ENCODE data around the gene ATP8B1.
A peak's percentile ranks its signal among the peaks of the same experiment; 100 is the strongest.

ATP8B1 gene

DNA sequence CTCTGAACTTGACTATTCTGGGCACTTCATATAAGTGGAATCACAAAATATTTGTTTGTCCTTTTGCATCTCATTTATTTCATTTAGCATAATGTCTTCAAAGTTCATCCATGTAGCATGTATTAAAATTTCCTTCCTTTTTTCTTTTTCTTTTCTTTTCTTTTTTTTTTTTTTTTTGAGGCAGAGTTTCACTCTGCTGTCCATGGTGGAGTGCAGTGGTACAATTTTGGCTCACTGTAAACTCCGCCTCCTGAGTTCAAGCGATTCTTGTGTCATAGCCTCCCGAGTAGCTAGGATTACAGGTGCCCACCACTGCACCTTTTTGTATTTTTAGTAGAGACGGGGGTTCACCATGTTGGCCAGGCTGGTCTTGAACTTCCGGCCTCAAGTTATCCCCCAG lies 11.9 kb downstream of the ATP8B1 start:
- no peak for DNase-seq

DNA sequence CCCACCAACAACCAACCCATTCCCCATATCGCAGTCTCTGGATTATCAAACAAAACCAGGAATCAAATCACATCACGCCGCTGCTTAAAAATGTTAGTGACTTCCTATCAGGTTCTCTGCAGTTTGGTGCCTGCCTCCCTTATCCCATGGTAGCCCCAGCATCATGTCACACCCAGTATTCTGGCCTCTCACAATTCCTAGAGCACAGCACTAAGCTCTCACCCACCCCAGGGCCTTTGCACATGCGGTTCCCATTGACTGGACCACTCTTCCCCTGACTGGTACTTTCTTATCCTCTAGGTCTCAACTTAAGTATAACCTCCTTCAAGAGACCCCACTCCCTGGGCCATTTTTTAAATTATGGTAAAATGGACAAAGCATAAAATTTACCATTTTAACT lies 12.8 kb downstream of the ATP8B1 start:
- DNase-seq = no peak

DNA sequence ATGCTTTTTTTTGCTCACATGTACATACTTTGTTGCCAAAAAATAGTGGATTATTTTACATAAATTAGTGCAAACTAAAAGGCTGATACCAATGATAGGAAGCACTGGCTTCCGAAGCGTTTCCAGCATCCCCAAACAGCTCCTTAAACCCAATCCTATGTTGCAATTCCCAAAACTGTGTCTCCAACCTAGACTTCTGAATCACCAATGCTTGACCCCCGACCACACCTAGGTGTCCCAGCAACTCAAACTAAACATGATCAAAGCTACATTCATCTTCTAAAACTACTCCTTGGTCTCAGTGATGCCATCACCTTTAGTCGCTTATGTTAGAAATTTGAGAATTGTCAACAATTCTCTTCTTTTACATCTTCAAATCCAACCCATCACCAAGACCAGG lies 13.4 kb downstream of the ATP8B1 start:
- no peak for DNase-seq

DNA sequence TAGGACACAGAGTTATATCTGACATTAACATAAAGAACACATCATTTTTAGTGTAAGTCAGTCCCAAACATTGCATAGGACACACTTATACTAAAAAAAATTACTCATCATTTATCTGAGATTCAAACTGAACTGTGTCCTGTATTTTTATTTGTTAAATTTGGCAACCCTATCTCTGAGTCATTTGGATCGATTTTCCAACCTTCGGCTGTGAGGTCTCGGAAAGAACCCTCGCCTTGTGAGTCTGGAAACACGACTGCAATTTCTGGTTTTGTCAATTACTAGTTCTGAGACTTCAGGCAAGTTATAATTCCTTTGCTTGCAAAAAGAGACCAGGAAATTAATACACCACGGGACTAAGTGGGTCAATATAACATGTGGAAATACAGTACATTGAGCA lies 14.0 kb downstream of the ATP8B1 start:
- no peak for DNase-seq

DNA sequence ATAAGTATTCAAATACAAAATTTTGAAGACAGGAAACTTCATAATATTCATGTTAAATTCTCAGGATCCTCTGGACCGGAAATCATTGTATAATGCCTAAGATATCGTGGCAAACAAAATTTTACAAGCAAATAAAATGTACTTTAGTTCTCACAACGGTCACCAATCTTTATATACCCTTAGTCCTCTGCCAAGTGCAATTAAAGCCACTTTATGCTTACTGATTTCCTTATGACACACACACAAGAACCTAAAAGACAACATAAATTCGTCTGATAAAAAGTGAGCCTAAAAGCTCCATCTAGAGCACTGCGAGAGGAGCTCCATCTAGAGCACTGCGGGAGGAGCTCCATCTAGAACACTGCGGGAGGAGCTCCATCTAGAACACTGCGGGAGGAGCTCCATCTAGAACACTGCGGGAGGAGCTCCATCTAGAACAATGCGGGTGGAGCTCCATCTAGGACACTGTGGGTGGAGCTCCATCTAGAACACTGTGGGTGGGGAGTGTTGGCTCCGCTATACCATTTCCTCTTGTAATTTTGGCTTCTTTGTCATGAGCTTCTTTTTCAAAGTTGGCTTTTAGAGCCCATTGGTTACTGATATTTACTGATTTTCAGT lies 15.9 kb downstream of the ATP8B1 start:
- DNase-seq = no peak

DNA sequence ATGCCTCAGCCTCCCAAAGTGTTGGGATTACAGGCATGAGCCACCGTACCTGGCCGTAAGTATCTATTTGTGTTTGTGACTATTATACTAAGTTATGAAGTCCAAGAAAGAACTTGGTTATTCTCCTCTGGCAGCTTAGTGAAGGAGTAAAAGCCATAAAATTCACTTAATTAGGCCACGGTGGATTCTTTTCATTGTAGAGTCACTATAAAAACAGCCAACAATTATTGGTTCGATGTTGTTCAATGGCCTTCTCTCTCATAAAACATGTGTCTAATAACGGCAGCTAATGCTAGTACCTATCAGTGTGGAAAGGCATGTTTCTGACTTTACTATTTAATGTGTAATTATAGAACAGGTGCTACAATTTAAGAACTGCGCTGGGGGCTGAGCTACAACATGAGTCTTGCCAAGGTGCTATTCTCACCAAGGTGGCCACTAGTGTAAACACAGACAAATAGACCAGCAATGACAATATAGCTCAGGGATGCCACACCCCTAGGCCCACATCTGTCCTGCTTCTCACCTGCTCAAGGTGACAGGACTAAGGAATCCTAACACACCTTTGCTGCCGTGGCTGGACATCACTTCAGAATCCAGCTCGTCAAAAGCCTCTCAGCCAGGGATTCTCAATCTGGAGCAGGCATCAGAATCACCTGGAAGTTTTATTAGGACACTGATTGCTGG lies 17.2 kb downstream of the ATP8B1 start:
- DNase-seq = no peak

DNA sequence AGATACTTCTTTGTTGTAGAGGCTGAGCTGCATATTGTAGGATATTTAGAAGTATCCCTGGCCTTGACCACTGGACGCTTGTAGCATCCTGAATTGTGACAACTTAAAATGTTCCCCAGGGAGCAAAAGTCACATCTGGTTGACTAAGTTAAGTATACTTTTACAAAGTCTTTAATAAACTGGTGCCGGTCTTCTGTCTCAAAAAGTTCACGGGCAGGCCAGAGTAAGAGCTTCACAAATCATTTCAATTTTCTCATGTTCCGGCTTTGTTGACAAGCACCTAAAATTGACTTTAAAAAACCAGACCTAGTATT lies 18.4 kb downstream of the ATP8B1 start:
- no peak for DNase-seq

DNA sequence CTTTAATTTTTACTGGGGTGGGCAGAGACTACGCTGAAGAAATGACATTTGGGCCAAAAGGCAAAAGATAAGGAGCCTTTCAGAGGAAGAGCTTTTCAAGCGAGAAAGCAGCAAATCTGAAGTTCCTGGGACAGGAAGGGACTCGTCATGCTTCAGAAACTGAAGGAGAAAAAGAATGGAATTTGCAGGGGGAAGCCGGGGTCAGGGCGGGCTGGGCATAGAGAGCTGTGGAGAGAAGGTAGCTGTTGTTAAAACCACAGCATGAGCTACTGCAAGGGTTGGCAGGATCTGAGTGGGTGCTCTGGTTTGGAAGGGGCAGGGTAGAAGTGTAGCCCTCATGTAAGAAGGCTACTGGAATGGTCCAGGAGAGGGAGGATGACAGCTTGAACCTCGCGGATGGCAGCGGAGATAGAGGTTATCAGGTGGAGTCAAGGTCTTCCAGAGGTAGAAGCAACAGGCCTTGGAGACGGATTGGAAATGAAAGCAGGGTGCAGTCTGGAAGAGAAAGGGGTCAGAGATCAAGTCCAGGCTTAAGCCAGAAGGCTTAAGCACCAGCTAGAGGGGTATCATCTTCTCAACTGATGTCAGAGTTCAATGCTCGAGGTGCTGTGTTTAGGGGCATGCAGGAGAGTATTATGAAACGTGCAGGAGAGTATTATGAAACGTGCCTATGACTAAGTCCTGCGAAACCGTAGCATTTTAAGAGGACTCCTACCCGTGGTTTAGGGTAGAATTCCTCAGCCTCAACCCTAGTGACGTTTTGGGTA lies 18.9 kb downstream of the ATP8B1 start:
- DNase-seq = peak in 1 of 2 experiments; percentile 1

DNA sequence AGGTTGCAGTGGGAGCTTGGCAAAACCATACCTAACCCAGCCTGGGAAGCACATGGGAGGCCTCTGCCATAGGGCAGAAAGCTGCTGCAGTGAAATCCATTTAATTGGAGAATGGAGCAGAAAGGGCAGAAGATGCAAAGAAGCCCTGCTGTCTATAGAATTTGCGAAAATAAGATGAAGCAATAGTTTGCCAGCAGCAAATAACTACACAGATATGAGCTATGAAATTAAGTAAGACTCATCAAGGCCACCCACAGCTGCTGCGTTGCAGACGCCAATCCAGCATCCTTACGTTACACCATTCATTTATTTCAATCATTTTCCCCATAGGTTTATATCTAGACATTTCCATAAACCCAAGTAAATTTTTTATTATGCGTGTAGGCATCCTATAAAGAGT lies 21.1 kb downstream of the ATP8B1 start:
- DNase-seq = no peak

DNA sequence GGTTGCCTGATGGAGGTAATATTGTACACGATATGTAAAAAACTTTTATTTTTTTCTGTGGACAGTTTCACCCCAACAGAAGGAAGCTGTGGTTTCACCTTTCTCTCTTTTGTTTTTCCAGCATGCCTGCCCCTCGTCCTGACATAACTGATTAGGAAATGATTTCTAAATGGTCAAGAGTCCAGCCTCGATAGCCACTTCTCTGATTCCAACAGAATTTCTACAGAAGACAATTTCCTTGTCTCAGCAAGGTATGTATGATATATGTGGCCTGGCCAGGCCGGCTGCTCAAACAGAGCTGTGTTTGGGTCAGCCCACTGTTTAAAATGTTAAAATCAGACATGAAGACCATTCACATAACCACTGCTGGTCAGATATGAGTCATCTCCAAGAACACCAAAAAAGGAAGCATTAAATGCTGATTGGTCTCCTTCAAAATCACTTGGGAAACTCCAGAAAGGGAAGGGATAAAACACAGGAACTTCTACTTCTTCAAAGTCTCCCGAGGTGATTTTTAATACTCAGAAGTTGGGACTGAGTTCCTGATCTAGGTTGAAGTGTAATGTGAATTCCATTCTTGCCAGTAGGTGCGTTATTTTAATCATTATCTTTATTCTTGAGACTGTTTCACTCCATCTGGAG lies 22.3 kb downstream of the ATP8B1 start:
- peak; percentile 24 to 40 for DNase-seq

DNA sequence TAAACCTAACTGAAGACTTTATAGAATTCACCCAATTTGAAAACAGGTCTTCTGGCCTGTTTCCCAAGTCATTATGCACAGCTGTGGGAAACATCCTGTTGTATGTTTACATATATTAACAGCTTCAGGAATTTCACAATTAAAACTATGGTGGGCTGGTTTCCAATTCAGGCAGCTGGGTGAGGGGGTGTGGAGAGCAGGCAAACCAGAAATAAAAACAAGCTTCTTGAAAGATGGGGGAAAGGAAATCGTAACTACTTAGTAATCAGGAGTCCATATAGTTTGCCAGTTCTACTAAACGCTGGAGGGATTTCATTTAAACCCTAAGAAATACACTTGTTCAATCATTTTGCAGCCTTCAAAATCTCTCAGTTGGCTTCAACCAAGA lies 22.8 kb downstream of the ATP8B1 start:
- DNase-seq = no peak

DNA sequence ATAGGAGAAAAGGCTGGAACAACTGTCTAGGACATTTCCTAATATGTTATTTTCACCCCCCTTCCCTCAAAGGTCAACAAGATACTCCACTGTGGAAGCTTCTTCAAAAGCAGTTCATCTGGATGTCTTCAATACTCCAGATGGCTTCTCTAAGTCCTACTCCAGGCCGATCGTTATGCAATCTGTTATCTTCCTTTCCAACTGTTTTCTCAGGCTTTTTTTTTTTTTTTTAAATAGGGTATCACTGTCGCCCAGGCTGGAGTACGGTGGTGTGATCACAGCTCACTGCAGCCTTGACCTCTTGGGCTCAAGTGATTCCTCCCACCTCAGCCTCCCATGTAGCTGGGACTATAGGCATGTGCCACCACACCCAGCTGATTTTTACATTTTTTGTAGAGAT lies 26.3 kb downstream of the ATP8B1 start:
- no peak for DNase-seq

DNA sequence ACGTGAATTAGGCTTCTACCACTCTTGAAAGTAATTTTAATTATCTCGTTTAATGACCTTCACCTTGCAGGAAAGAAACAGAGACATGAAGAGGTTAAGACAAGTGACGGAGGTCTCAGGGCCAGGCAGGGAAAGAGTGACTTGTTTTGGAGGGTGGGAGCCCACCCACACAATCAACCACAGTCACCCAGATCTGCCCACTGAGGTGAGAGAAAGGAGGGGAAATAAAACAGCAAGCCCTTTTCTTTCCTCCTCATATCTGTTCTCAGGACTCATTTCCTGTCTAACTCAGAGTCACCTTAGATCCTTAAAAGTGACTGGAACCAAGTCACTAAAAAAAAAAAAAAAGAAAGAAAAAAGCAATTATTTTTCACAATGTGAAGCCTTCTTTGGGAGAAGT lies 26.8 kb downstream of the ATP8B1 start:
- no peak for DNase-seq

DNA sequence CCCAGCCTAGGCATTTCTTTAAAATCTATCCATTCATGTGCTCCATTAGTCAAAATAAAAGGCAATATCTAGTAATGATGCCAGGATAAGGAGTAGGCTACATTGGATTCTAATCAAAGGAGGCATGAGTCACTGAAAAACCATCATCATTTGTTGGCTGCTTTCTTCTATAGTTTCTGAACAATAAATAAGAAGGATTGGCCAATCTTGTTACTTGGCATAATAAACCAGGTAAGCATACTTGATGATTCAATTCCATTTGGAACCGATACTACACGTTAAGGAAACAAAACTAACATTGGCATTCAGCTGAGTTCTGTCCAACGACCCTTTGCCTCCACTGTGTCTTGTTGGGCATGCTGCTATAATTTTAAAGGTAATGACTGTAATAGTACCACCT lies 27.2 kb downstream of the ATP8B1 start:
- DNase-seq = no peak

DNA sequence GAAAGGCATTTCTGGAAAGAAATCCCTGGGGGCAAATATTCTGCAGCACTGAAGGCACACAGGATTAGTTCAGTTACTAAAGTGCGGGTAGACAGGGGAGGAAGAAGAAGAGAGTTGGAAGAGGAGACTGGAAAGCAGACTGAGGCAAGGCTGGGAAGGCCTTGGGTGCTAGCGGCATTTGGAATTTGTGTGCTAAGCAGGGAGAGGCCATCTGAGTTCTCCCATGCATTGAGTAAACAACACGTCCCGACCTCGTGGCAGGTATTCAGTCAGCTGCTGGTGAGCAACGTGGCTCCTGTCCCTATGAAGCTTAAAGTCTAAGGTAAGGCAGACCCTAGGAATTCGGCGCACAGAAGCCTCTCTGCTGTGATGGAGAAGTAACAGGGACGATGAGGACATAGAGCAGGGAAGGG lies 30.7 kb downstream of the ATP8B1 start:
- DNase-seq = no peak

DNA sequence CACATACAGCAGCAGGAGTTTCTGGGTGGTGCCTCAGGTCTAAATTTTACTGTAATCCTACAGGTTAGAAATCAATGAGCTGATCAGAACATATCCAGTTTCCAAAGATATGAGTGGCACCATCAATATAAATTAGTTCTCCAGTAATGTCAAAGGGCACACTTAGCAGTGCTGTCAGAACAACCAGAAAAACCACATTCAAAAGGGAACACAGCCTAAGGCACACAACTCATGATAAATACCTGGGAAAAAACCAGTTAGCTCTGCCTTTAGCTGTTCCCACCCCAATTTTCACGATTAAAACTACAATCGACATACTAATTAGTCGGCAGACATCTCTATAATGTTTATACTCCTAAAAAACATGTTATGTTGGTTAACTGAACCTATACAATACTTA lies 31.5 kb downstream of the ATP8B1 start:
- DNase-seq = no peak

DNA sequence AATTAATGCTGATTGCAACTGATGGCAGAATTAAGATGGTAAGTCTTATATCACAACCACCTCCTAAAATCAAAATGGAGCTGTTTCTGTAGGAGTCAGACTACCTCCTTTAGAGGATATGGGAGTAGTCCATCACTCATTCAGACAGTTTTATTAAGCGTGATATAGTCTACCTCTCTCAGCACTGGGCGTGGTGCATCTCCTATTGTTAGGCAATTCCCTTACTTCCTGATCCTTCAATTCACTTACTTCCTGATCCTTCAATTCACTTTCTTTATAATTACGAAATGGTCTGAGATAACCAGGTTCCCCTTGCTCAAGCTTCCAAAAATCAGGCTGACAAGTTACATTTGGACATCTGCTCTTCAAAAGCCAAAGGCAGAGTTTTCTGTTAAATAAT lies 31.9 kb downstream of the ATP8B1 start:
- DNase-seq = peak; percentile 26 to 44

DNA sequence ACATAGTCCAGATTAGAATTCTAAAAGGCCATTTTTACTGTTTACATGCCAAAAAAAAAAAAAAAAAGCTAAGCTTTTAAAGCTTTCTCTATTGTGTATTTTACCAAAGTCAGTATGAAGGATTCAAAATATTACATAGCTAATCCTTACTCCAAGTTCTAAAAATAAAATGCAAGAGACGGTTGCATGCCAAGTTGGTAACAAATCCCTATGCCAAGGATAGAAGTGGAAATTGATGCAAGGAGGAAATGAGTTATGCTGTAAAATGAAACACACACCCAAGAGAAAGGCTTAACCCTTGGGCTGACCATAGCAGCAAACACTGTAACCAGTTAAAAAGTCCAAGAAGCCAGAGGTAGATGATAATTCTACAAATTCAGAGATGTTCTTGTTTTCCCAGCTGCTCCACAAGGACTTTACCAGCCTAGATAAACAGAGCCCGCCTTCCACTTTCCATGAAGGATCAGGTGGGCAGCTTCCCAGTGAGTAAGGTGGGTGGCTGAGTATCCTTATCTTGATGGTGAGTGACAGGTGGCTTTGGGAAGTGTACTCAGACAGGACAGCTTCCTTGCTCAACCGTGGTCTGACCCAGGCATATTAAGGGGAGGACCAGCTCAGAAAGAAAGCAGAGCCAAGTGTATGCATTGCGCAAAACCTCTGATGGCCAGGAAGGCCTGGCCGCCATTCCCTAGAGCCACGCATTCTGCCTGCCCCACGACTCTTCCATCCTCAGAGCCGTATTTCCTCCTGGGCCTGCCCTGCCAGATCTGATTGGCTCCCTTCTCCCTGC lies 34.4 kb downstream of the ATP8B1 start:
- no peak for DNase-seq

DNA sequence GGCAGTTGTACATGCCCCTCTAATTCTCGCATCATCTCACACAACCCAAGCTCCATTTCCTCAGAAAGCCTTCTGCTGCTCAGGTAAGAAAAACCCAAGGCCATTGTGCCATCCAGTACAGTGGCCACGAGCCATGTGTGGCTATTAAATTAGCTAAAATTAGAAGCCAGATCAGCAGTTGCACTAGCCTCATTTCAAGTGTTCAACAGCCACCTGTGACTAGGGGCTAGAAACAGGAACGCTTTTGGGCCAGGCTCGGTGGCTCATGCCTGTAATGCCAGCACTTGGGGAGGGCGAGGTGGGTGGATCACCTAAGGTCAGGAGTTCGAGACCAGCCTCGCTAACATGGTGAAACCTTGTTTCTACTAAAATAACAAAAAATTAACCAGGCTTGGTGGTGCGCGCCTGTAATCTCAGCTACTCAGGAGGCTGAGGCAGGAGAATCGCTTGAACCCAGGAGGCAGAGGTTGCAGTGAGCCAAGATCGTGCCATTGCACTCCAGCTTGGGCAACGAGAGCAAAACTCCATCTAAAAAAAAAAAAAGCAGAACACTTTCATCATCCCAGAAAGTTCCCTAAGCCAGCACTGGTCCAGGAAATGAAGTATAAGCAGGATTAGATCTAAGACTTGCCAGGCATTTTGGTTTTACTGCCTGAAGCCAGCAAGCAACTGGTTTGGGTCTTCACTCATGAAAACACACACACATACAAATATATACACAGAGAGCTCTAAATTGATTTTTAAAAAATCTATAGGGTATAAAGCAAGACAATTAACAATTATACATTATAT lies 35.7 kb downstream of the ATP8B1 start:
- DNase-seq = no peak

DNA sequence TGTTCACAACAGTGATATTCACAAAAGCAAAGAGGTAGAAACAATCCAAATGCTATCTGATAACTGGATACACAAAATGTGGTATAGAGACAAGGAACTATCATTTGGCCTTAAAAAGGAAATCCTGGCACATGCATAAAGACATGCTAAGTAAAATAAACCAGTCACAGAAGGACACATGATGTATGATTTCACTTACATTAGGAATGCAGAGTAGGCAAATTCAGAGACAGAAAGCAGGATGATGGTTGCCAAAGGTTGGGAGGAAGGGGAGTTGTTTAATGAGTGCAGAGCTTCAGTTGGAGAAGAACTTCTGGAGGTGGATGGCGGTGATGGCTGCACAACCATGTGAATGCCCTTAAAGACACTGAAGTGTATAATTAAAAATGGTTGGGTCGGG lies 38.1 kb downstream of the ATP8B1 start:
- DNase-seq = no peak

DNA sequence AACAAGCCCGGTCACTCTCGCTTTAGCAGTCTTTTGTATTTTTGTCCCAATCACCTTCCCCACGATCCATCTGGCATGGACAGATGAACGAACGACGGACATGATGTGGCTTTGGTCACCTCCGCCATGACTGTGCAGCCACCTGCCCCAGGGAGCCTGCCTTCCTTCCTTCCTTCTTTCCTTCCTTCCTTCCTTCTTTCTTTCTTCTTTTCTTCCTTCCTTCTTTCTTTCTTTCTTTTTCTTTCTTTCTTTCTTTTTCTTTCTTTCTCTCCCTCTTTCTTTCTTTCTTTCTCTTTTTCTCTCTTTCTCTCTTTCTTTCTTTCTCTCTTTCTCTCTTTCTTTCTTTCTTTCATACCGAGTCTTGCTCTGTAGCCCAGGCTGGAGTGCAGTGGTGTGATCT lies 39.0 kb downstream of the ATP8B1 start:
- no peak for DNase-seq

DNA sequence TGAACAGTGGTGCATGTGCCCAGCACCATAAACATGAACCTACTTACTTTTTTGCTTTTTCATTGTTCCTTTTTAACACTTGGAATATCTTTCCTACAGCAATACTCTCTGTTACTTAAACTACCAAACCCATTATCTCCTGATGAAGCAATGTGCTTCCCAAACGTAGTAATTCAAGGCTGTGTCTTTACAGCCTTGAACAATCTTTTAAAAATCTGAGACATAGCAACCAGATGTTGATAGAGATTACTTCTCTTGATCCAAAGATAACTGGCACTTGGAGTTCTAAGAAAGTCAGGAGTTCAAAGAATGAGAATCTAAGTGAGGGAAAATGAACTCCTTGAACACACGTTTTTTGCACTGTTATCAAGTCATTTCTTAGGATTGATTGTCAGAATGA lies 40.4 kb downstream of the ATP8B1 start:
- no peak for DNase-seq

Measured in AML-193 (cell line).